ENCODE data around the gene GREB1L. TPM values are rescaled to one million over a fixed set of nuclear protein-coding genes. Genes with fewer than 3 reads are reported as not detected.

Gene GREB1L
- total and polyA plus RNA-seq, 10 of the 15 experiments (the other 5 are each of a cell fraction or from before 2014, with no cell fraction given): under 0.01 to 0.11 (median 0.03) TPM; not detected in 1

GRCh38 chr18:21327101-21327500 is 85.1 kb downstream of the GREB1L start:
- H3K36me3 ChIP-seq (ENCODE audit: control insufficient read depth in 2 of 2, insufficient read depth in 2 of 2, low read length in 1 of 2): no peaks in the 10 kb centered on the region
- H3K4me2 ChIP-seq (ENCODE audit: control insufficient read depth, insufficient read depth): no peak overlapping the region
- no peaks in the 10 kb centered on the region for H3K79me2 ChIP-seq (ENCODE audit: control insufficient read depth, insufficient read depth, low read length)
- H3K4me3 ChIP-seq: no peak overlapping the region
- H4K20me1 ChIP-seq (ENCODE audit: control insufficient read depth, insufficient read depth): no peaks in the 10 kb centered on the region
- no peaks in the 10 kb centered on the region for H3K9me3 ChIP-seq (replicated peaks; ENCODE audit: control insufficient read depth, insufficient read depth, low read length)
- no TSS peak for BruUV-seq (replicated peaks)
- ChIA-PET CTCF (no interaction called here), POLR2A (no interaction called here), SMC1A (ENCODE audit: uncharacterized antibody, unreplicated experiment) (no interaction called here), RAD21 (ENCODE audit: unreplicated experiment) (no interaction called here)
- FAIRE-seq: no peak
- no peak overlapping the region for H3K27ac ChIP-seq (ENCODE audit: control insufficient read depth, insufficient read depth)
- no peaks in the 10 kb centered on the region for H3K4me1 ChIP-seq (ENCODE audit: control insufficient read depth, insufficient read depth, low read length)
- ATAC-seq: no peak
- intact Hi-C loops (cut with micrococcal nuclease; ENCODE audit: unreplicated experiment): no loop called here
- no peak overlapping the region for H2AFZ ChIP-seq (ENCODE audit: control insufficient read depth, low read depth, low read length)
- DNase-seq (ENCODE audit: low read depth, low spot score): no peak
- 61% methylated on average over 3 of the region's 3 CpGs for WGBS (ENCODE audit: insufficient coverage, insufficient replicate concordance, low lambda C conversion rate, missing lambda C conversion rate)
- in situ Hi-C loops (cut with MboI): no loop called here
- no peak overlapping the region for H3K9ac ChIP-seq (ENCODE audit: control insufficient read depth, insufficient read depth, low read length)
- no peaks in the 10 kb centered on the region for H3K27me3 ChIP-seq (replicated peaks in 1 of 2; ENCODE audit: control insufficient read depth in 2 of 2, insufficient read depth in 2 of 2, low read length in 1 of 2)
- TF ChIP-seq MXI1 (IDR thresholded peaks at IDR 0.05; ENCODE audit: low read depth, low read length): no peak
- TF ChIP-seq SMC3 (IDR thresholded peaks at IDR 0.05; ENCODE audit: borderline replicate concordance, low read length): no peak
- no peak for TF ChIP-seq EED (IDR thresholded peaks at IDR 0.05; ENCODE audit: low read depth)
- no peak for TF ChIP-seq CREB1 (IDR thresholded peaks at IDR 0.05; ENCODE audit: low read depth)
- no peak for TF ChIP-seq ZBTB4 (CRISPR knock-in tag; IDR thresholded peaks at IDR 0.05)
- TF ChIP-seq NFYB (IDR thresholded peaks at IDR 0.05; ENCODE audit: insufficient read depth, low read depth, low read length): no peak
- TF ChIP-seq MAX (IDR thresholded peaks at IDR 0.05; ENCODE audit: low read depth, low read length): no peak
- no peak for TF ChIP-seq MYB (IDR thresholded peaks at IDR 0.05; ENCODE audit: borderline replicate concordance, low read depth, low read length)
- TF ChIP-seq CREM (IDR thresholded peaks at IDR 0.05; ENCODE audit: low read depth): no peak
- TF ChIP-seq PRDM15 (CRISPR knock-in tag; IDR thresholded peaks at IDR 0.05): no peak
- no peak for TF ChIP-seq ETV6 (conservative IDR thresholded peaks at IDR 0.05 in 1 of 2, IDR thresholded peaks at IDR 0.05 in 1 of 2; ENCODE audit: borderline replicate concordance in 1 of 2, low read depth in 1 of 2)
- TF ChIP-seq CTCF (IDR thresholded peaks at IDR 0.05 in 2 of 3, conservative IDR thresholded peaks at IDR 0.05 in 1 of 3; ENCODE audit: control insufficient read depth in 2 of 3, extremely low read depth in 1 of 3, insufficient read depth in 1 of 3, low read depth in 3 of 3, low read length in 3 of 3): no peak
- no peak for TF ChIP-seq TCF12 (IDR thresholded peaks at IDR 0.05; ENCODE audit: low read depth, low read length)
- no peak for TF ChIP-seq BCL11A (IDR thresholded peaks at IDR 0.05; ENCODE audit: low read depth, low read length)
- no peak for TF ChIP-seq CBX3 (IDR thresholded peaks at IDR 0.05; ENCODE audit: borderline replicate concordance, low read depth)
- no peak for TF ChIP-seq HDAC6 (IDR thresholded peaks at IDR 0.05; ENCODE audit: unreplicated experiment)
- no peak for TF ChIP-seq RCOR1 (conservative IDR thresholded peaks at IDR 0.05; ENCODE audit: low read depth, low read length)

All from GM12878 (cell line).